Brain microvascular endothelial cell (primary cell): Measurements from ENCODE around the gene SLC16A6.

Experiments
- DNase-seq: peaks from one replicate; pipeline ENCODE4 v3.0.0-alpha.2; 2020
- H3K27ac ChIP-seq: fragments of 250-450 bp; sonication (Bioruptor Pico); 2 replicates; pipeline ENCODE4 v1.5.1; 2020; ENCODE audit warnings: mild to moderate bottlenecking, moderate library complexity
- H3K27me3 ChIP-seq: fragments of 250-450 bp; sonication (Bioruptor Pico); replicated peaks from 2 replicates; pipeline ENCODE4 v1.5.1; 2020; ENCODE audit warnings: mild to moderate bottlenecking
- H3K36me3 ChIP-seq: fragments of 250-450 bp; sonication (Bioruptor Pico); replicated peaks from 2 replicates; pipeline ENCODE4 v1.5.1; 2020; ENCODE audit warnings: mild to moderate bottlenecking
- H3K4me3 ChIP-seq: 2 replicates; pipeline ENCODE4 v1.5.1; 2011; ENCODE audit warnings: low read depth, mild to moderate bottlenecking, control low read depth, low read length, moderate library complexity
- CTCF ChIP-seq: IDR thresholded peaks from 2 replicates; pipeline ENCODE4 v1.5.1; 2011; ENCODE audit warnings: low read depth, mild to moderate bottlenecking, moderate library complexity, low read length, control low read depth, inconsistent platforms; ENCODE audit errors: missing control alignments
- in situ Hi-C: cut with HindIII; loops from 2 replicates; pipeline ENCODE4 v1.10.0; 2017; ENCODE audit warnings: low sequenced_read_pairs, low pct_ligation_motif_present

The SLC16A6 gene

GRCh38 chr17:68249354-68249765 lies 41.6 kb downstream of the SLC16A6 start:
- DNase-seq: no peak
- Histone ChIP-seq H3K36me3 (no peaks in the 10 kb centered on the region), H3K4me3 (no peak overlapping the region), H3K27ac (no peak overlapping the region), H3K27me3 (no peaks in the 10 kb centered on the region)
- no peak for TF ChIP-seq CTCF
- in situ Hi-C loops: no loop called here

- TF ChIP-seq CTCF: no peak
- in situ Hi-C loops: no loop called here
- no peak for DNase-seq
- peak overlapping the region; percentile 84 for H3K4me3 ChIP-seq
- no peaks in the 10 kb centered on the region for H3K27me3 ChIP-seq
- H3K36me3 ChIP-seq: no peaks in the 10 kb centered on the region
- no peak overlapping the region for H3K27ac ChIP-seq
Observed at GRCh38 chr17:68248891-68249290, 42.0 kb downstream of the SLC16A6 start.

GRCh38 chr17:68248199-68248825 lies 42.6 kb downstream of the SLC16A6 start:
- in situ Hi-C loops: no loop called here
- Histone ChIP-seq H3K4me3 (peak overlapping the region; percentile 84), H3K27ac (peak overlapping the region; percentile 84), H3K27me3 (no peaks in the 10 kb centered on the region), H3K36me3 (no peaks in the 10 kb centered on the region)
- TF ChIP-seq CTCF: no peak
- peak; percentile 51 for DNase-seq

- no peak for TF ChIP-seq CTCF
- in situ Hi-C loops: no loop called here
Observed at GRCh38 chr17:68247445-68248198, 43.3 kb downstream of the SLC16A6 start, which contains the start of gene AMZ2. Gene AMZ2, plus strand, starts transcription at chr17:68248043. Its CDS starts 2,145 bp downstream, at chr17:68250188.

GRCh38 chr17:68246271-68247028 lies 44.5 kb downstream of the SLC16A6 start:
- TF ChIP-seq CTCF: no peak
- Histone ChIP-seq H3K4me3 (no peak overlapping the region), H3K27me3 (no peaks in the 10 kb centered on the region), H3K27ac (no peak overlapping the region), H3K36me3 (no peaks in the 10 kb centered on the region)
- DNase-seq: no peak
- in situ Hi-C loops: no loop called here

More at GRCh38 chr17:68247445-68248198, 43.3 kb downstream of the SLC16A6 start, which contains the start of gene AMZ2:
- Histone ChIP-seq H3K27me3 (no peaks in the 10 kb centered on the region), H3K36me3 (no peaks in the 10 kb centered on the region), H3K4me3 (peak within 1 kb of the TSS; percentile 84), H3K27ac (peak within 1 kb of the TSS; percentile 84)
- DNase-seq: peak; percentile 77
